ENCODE measurements around the gene RTN4IP1.
"Not testable (repeated sequence)": the region's sequence is repeated elsewhere in the genome, so short reads cannot be mapped to it uniquely, and the experiment has no call there.

The RTN4IP1 gene

GRCh38 chr6:106574741-106575458, 54.4 kb downstream of the RTN4IP1 start:
- DNase-seq, result no peak

- DNase-seq, result no peak
These were observed 56.3 kb downstream of the RTN4IP1 start for GRCh38 chr6:106572875-106573585.

GRCh38 chr6:106572436-106572835, 56.9 kb downstream of the RTN4IP1 start:
- DNase-seq, result no peak

GRCh38 chr6:106569428-106569827, 59.9 kb downstream of the RTN4IP1 start:
- no peak for DNase-seq

GRCh38 chr6:106568530-106568929, 60.8 kb downstream of the RTN4IP1 start:
- no peak for DNase-seq

GRCh38 chr6:106564476-106564875, 64.8 kb downstream of the RTN4IP1 start:
- no peak for DNase-seq

GRCh38 chr6:106563614-106564013, 65.7 kb downstream of the RTN4IP1 start:
- no peak for DNase-seq

- DNase-seq, result no peak
These were observed 67.5 kb downstream of the RTN4IP1 start for GRCh38 chr6:106561686-106562405.

GRCh38 chr6:106560996-106561685, 68.2 kb downstream of the RTN4IP1 start:
- no peak for DNase-seq

- DNase-seq, result not testable (repeated sequence)
These were observed 69.6 kb downstream of the RTN4IP1 start for GRCh38 chr6:106559659-106560058.

GRCh38 chr6:106558364-106558763, 70.9 kb downstream of the RTN4IP1 start:
- no peak for DNase-seq

GRCh38 chr6:106557837-106558236, 71.5 kb downstream of the RTN4IP1 start:
- no peak for DNase-seq

- DNase-seq, result no peak
These were observed 72.8 kb downstream of the RTN4IP1 start for GRCh38 chr6:106556368-106556960.

GRCh38 chr6:106555767-106556166, 73.5 kb downstream of the RTN4IP1 start:
- DNase-seq, result no peak

- DNase-seq, result no peak
These were observed 75.9 kb downstream of the RTN4IP1 start for GRCh38 chr6:106553440-106553839.

GRCh38 chr6:106551155-106551554, 78.1 kb downstream of the RTN4IP1 start:
- no peak for DNase-seq

GRCh38 chr6:106549521-106549920, 79.8 kb downstream of the RTN4IP1 start:
- DNase-seq, result no peak

GRCh38 chr6:106548926-106549455, 80.3 kb downstream of the RTN4IP1 start:
- DNase-seq, result not testable (repeated sequence)

- DNase-seq, result no peak
These were observed 81.5 kb downstream of the RTN4IP1 start for GRCh38 chr6:106547601-106548453.

- no peak for DNase-seq
These were observed 82.4 kb downstream of the RTN4IP1 start for GRCh38 chr6:106546691-106547414.

- DNase-seq, result no peak
These were observed 83.0 kb downstream of the RTN4IP1 start for GRCh38 chr6:106546261-106546690.

Data from NCI-H1092 (cell line).